ENCODE measurements around the gene PIAS1.

PIAS1 gene

DNA sequence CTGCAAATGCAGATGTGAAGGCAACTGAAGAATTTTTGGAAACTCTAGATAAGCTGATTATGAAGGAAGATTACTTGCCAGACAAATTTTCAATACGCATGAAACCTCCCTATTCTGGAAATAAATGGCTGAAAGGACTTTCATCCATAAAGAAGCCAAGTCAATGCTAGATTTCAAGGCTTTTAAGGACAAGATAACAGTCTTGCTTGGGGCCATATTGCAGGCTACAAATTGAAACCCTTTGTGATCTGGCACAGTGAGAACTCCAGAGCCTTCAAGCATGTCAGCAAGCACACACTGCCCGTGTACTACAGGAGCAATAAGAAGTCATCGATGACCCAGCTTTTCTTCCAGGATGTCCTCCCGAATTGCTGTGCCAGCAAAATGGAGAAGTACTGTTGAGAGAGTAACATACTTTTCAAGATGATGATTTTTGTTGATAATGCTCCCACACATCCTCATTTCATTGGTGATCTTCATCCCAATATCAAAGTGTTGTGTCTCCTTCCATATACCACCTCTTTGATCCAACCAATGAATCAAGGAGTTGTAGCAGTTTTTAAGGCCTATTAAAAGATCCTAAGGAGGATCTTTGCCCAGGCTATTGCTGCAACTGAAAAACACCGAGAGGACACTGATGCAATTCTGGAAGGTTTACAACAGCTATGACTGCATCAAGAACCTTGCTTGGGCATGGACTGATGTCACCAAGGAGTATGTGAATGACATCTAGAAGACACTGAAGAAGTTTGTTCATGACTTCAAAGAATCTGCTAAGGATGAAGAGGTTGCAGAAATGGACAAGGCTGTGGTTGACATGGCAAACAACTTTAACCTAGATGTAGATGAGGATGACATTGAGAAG is 130.7 kb downstream of the PIAS1 start:
- TF ChIP-seq, protein P1, sequence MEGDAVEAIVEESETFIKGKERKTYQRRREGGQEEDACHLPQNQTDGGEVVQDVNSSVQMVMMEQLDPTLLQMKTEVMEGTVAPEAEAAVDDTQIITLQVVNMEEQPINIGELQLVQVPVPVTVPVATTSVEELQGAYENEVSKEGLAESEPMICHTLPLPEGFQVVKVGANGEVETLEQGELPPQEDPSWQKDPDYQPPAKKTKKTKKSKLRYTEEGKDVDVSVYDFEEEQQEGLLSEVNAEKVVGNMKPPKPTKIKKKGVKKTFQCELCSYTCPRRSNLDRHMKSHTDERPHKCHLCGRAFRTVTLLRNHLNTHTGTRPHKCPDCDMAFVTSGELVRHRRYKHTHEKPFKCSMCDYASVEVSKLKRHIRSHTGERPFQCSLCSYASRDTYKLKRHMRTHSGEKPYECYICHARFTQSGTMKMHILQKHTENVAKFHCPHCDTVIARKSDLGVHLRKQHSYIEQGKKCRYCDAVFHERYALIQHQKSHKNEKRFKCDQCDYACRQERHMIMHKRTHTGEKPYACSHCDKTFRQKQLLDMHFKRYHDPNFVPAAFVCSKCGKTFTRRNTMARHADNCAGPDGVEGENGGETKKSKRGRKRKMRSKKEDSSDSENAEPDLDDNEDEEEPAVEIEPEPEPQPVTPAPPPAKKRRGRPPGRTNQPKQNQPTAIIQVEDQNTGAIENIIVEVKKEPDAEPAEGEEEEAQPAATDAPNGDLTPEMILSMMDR (IDR thresholded peaks at IDR 0.05; ENCODE audit: borderline replicate concordance, insufficient read depth, low read depth, low read length): no peak
- H3K4me3 ChIP-seq (ENCODE audit: low read depth, low read length): no peak overlapping the region

DNA sequence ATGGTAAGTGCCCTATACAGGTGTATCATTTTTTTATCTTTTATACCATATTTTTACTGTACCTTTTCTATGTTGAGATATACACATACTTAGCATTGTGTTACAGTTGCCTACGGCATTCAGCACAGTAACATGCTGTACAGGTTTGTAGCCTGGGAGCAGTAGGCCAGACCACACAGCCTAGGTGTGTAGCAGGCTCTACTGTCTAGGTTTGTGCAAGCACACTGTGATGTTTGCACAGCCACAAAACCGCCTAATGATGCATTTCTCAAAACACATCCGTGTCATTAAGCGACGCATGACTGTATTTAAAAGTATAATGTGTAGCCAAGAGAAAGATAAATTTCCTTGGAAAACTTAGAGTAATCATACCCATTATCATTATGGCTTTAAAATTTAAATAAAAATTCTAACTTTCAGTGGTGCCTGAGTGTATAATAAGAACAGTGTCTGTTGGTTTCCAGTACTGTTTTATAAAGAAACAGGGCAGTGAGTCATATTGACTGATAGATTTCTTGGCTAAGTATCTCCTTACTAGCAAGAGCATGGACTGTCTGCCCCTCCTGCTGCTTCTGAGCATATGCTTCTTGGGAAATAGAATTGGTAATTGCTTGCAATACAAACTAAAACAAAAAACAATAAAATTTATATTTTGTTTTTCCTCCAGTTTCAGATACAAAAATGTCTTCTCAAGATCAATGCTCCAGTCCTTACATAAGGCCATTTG is 132.7 kb downstream of the PIAS1 start:
- TF ChIP-seq, protein P1 (IDR thresholded peaks at IDR 0.05; ENCODE audit: borderline replicate concordance, insufficient read depth, low read depth, low read length): no peak
- no peak overlapping the region for H3K4me3 ChIP-seq (ENCODE audit: low read depth, low read length)

DNA sequence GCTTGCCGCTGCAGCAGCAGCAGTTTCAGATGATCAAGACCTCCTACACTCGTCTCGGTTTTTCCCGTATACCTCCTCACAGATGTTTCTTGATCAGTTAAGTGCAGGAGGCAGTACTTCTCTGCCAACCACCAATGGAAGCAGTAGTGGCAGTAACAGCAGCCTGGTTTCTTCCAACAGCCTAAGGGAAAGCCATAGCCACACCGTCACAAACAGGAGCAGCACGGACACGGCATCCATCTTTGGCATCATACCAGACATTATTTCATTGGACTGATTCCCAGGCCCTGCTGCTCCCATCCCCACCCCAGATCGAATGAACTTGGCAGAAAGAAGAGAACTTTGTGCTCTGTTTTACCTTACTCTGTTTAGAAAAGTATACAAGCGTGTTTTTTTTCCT is 133.4 kb downstream of the PIAS1 start:
- H3K4me3 ChIP-seq (ENCODE audit: low read depth, low read length): no peak overlapping the region
- TF ChIP-seq, protein P1 (IDR thresholded peaks at IDR 0.05; ENCODE audit: borderline replicate concordance, insufficient read depth, low read depth, low read length): no peak

DNA sequence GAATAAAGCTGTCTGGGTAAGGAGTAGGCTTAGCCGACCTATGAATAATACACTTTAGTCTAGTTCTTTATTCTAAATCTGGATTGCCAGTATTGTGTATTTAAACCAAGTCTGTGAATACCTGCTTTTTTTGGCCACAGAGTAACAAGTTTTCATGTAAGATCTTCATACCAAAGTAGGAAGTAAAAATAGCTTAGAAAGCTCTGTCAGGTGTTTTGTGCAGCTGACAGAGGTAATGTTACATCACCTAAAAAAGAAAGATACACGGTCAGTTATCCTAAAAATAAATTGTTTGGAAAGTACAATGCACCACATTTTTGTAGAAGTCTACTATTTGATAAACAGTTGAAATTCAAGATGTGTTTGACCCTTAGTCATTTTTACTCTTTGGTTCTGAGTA is 134.5 kb downstream of the PIAS1 start:
- no peak overlapping the region for H3K4me3 ChIP-seq (ENCODE audit: low read depth, low read length)

DNA sequence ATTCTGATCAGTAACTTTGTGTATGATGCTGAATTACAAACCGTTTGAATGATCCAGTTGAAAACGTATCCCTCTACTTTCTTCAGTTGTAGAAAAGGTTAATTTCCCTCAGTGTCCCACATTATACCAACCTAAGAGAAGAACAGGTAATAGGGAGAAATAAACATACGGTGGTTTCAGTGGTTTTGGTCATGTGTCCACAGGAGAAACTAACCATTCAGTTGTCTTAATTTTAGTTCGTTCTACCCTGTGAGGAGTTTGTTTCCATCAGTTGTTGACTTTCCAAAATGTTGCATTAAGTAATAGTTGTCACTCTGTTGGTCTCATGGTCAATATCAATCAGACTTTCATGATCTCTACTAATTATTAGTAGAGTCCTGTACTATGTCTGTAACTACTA is 135.9 kb downstream of the PIAS1 start:
- TF ChIP-seq, protein P1 (IDR thresholded peaks at IDR 0.05; ENCODE audit: borderline replicate concordance, insufficient read depth, low read depth, low read length): no peak

More for the DNA sequence above, 134.5 kb downstream of the PIAS1 start:
- TF ChIP-seq, protein P1 (IDR thresholded peaks at IDR 0.05; ENCODE audit: borderline replicate concordance, insufficient read depth, low read depth, low read length): no peak

DNA sequence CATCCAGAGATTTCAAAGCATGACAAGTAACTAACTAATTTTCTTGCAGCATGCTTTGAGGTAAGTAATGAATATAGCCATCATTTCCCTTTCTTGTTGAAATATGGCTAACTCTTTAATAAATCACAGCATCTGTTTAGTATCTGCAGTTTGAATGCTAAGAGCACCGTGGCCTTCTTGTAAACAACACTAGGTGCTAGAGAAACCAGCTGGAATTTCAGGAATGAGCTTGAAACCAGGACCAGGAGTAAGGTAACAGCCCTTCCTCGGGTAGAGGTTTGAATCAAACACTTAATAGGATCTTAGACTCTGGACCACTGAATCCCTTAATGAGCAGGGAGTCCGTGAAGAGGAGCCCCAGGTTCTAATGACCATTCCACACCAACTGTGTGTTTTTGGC is 137.4 kb downstream of the PIAS1 start:
- TF ChIP-seq, protein P1 (IDR thresholded peaks at IDR 0.05; ENCODE audit: borderline replicate concordance, insufficient read depth, low read depth, low read length): no peak
- H3K4me3 ChIP-seq (ENCODE audit: low read depth, low read length): no peak overlapping the region

More for the DNA sequence above, 135.9 kb downstream of the PIAS1 start:
- H3K4me3 ChIP-seq (ENCODE audit: low read depth, low read length): no peak overlapping the region

All from GM12875 (cell line).